GM23338 (cell line): ENCODE results near the gene TMEM62.

Experiments used
- CTCF ChIP-seq, 2 experiments: fragments of 200-600 bp in 1 of 2; sonication (generic) in 1 of 2; conservative IDR thresholded peaks; 2 replicates each; pipeline versions ENCODE4 v1.5.1 to v1.6.1; 2016 to 2017; ENCODE audit warnings: antibody characterized with exemption in 2 of 2, low read depth in 2 of 2, mild to moderate bottlenecking in 2 of 2, moderate library complexity in 1 of 2
- EZH2 ChIP-seq: fragments of 200-600 bp; sonication (generic); IDR thresholded peaks from one replicate; pipeline ENCODE4 v1.8.0; 2017; ENCODE audit warnings: antibody characterized with exemption, mild to moderate bottlenecking, low read depth; ENCODE audit not compliant: unreplicated experiment
- EZH2phosphoT487 ChIP-seq: fragments of 200-600 bp; sonication (generic); IDR thresholded peaks from one replicate; pipeline ENCODE4 v1.8.1; 2018; ENCODE audit warnings: antibody characterized with exemption; ENCODE audit not compliant: unreplicated experiment

GRCh38 chr15:43212951-43213350, 79.6 kb downstream of the TMEM62 start:
- no peak for TF ChIP-seq CTCF (conservative IDR thresholded peaks at IDR 0.05; ENCODE audit: low read depth in 2 of 2)
- TF ChIP-seq EZH2, result no peak
- no peak for TF ChIP-seq EZH2phosphoT487
